Transverse colon (tissue), 4 donors: ENCODE data around the gene ZNF431. TPM values are rescaled to one million over a fixed set of nuclear protein-coding genes. Genes with fewer than 3 reads are reported as not detected.

Experiments used
- DNase-seq: peaks from one replicate; pipeline ENCODE4 v3.0.0-alpha.2; 2019
- H3K27ac ChIP-seq, 4 donors: fragments of 200-600 bp; sonication (generic); 2 replicates each; pipeline ENCODE4 v1.5.1; 2016 to 2018; ENCODE audit warnings: inconsistent platforms in 4 of 4
- H3K27me3 ChIP-seq: fragments of 200-600 bp; sonication (generic); 2 replicates; pipeline ENCODE4 v1.5.1; 2017; ENCODE audit warnings: inconsistent platforms
- H3K36me3 ChIP-seq, 4 donors: fragments of 200-600 bp; sonication (generic); 2 replicates each; pipeline ENCODE4 v1.5.1; 2017 to 2019; ENCODE audit warnings: inconsistent platforms in 4 of 4
- H3K4me1 ChIP-seq, 4 donors: fragments of 200-600 bp; sonication (generic); 2 replicates each; pipeline ENCODE4 v1.5.1; 2017 to 2020; ENCODE audit warnings: inconsistent platforms in 4 of 4
- H3K4me3 ChIP-seq, 4 donors: fragments of 200-600 bp; sonication (generic); 1 replicate in 1 of 4; 2 replicates in 3 of 4; pipeline versions ENCODE4 v1.5.1 to v1.6.1; 2017 to 2019; ENCODE audit warnings: inconsistent platforms in 4 of 4
- H3K9me3 ChIP-seq, 2 donors: fragments of 200-600 bp; sonication (generic); 2 replicates each; pipeline ENCODE4 v1.5.1; 2017 to 2019; ENCODE audit warnings: inconsistent platforms in 2 of 2
- EP300 ChIP-seq: sonication (generic); formaldehyde crosslinking; IDR thresholded peaks from one replicate; pipeline ENCODE4 v1.6.1; 2017; ENCODE audit warnings: antibody characterized with exemption, low read depth
- POLR2A ChIP-seq: fragments of 450-650 bp; IDR thresholded peaks from one replicate; pipeline ENCODE4 v1.6.1; 2016; ENCODE audit warnings: antibody characterized with exemption, mild to moderate bottlenecking, moderate library complexity
- POLR2AphosphoS5 ChIP-seq, 3 donors: sonication (generic); formaldehyde crosslinking; IDR thresholded peaks; one replicate each; pipeline ENCODE4 v1.6.1; 2016; ENCODE audit warnings: antibody characterized with exemption in 3 of 3
- WGBS, 2 donors: methylation state at CpG; one replicate each; pipeline ENCODE4 v1.1.5; 2018; ENCODE audit warnings: low coverage in 1 of 2; 5-methylcytosine and 5-hydroxymethylcytosine counted together
- in situ Hi-C, 4 donors: fragments of 200-750 bp; cut with MboI; loops; one replicate each; pipeline versions ENCODE4 v1.15.0 to v1.15.1; 2017; ENCODE audit warnings: low sequenced_read_pairs in 3 of 4, low pct_ligation_motif_present in 1 of 4, low pct_unique_long_range_greater_than_20kb in 1 of 4
- intact Hi-C: fragments of 100-400 bp; cut with DNase I; formaldehyde crosslinking; loops from one replicate; pipeline ENCODE4 v1.15.1; 2023; ENCODE audit warnings: low total_unique reads
- total RNA-seq, 4 donors: library from RNA; depleted of rRNA; stranded (reverse); fragments of >200 nt; gene quantifications; one replicate each; pipeline ENCODE4 v1.1.0, GENCODE V29; 2016
- TF ChIP-seq, protein P1 (sequence below), 5 experiments: fragments of 200-600 bp in 3 of 5; fragments of 450-650 bp in 2 of 5; sonication (generic) in 3 of 5; IDR thresholded peaks; 1 replicate in 2 of 5; 2 replicates in 3 of 5; pipeline ENCODE4 v1.5.1; 2016 to 2017; ENCODE audit warnings: antibody characterized with exemption in 5 of 5, inconsistent platforms in 3 of 5, mild to moderate bottlenecking in 2 of 5, moderate library complexity in 1 of 5

The ZNF431 gene
- total RNA-seq, 4 donors from 2014 or later = 7.4 to 18.0 (median 17.4) TPM

- H3K4me1 ChIP-seq = peaks cover 0 to 10% (median 4%) of the 10 kb centered on the region in 4 donors
- intact Hi-C loops (no loop called here), in situ Hi-C loops (loop anchor here in 1 of 4 donors (10.0 kb wide), 1 partner anchor 63 kb away; the partner anchor contains the start of gene ZNF714)
- WGBS, 2 donors = 75 to 77% methylated on average over 1 of the region's 1 CpG
- H3K27me3 ChIP-seq = no peaks in the 10 kb centered on the region
- no peak overlapping the region for H3K4me3 ChIP-seq
- no peaks in the 10 kb centered on the region for H3K9me3 ChIP-seq
- DNase-seq = no peak
- H3K27ac ChIP-seq = no peak overlapping the region
- TF ChIP-seq EP300 = no peak
- TF ChIP-seq, protein P1, sequence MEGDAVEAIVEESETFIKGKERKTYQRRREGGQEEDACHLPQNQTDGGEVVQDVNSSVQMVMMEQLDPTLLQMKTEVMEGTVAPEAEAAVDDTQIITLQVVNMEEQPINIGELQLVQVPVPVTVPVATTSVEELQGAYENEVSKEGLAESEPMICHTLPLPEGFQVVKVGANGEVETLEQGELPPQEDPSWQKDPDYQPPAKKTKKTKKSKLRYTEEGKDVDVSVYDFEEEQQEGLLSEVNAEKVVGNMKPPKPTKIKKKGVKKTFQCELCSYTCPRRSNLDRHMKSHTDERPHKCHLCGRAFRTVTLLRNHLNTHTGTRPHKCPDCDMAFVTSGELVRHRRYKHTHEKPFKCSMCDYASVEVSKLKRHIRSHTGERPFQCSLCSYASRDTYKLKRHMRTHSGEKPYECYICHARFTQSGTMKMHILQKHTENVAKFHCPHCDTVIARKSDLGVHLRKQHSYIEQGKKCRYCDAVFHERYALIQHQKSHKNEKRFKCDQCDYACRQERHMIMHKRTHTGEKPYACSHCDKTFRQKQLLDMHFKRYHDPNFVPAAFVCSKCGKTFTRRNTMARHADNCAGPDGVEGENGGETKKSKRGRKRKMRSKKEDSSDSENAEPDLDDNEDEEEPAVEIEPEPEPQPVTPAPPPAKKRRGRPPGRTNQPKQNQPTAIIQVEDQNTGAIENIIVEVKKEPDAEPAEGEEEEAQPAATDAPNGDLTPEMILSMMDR (IDR thresholded peaks at IDR 0.05) = no peak
- no peak for TF ChIP-seq POLR2A
- TF ChIP-seq POLR2AphosphoS5 (IDR thresholded peaks at IDR 0.05) = no peak
- peaks cover 0 to 53% (median 8%) of the 10 kb centered on the region in 4 donors for H3K36me3 ChIP-seq
Measured at GRCh38 chr19:21147540-21147939, 5.7 kb downstream of the ZNF431 start.

GRCh38 chr19:21148681-21149080 lies 6.8 kb downstream of the ZNF431 start:
- TF ChIP-seq, protein P1 (IDR thresholded peaks at IDR 0.05) = no peak
- TF ChIP-seq POLR2AphosphoS5 (IDR thresholded peaks at IDR 0.05) (no peak), EP300 (no peak), POLR2A (no peak)
- no peak overlapping the region for H3K4me3 ChIP-seq
- no peaks in the 10 kb centered on the region for H3K9me3 ChIP-seq
- H3K4me1 ChIP-seq = no peaks in the 10 kb centered on the region
- no peaks in the 10 kb centered on the region for H3K27me3 ChIP-seq
- no peak for DNase-seq
- in situ Hi-C loops (loop anchor here in 1 of 4 donors (10.0 kb wide), 1 partner anchor 64 kb away; the partner anchor contains the start of gene ZNF714), intact Hi-C loops (no loop called here)
- H3K27ac ChIP-seq = no peak overlapping the region
- peaks cover 0 to 57% (median 8%) of the 10 kb centered on the region in 4 donors for H3K36me3 ChIP-seq

DNA sequence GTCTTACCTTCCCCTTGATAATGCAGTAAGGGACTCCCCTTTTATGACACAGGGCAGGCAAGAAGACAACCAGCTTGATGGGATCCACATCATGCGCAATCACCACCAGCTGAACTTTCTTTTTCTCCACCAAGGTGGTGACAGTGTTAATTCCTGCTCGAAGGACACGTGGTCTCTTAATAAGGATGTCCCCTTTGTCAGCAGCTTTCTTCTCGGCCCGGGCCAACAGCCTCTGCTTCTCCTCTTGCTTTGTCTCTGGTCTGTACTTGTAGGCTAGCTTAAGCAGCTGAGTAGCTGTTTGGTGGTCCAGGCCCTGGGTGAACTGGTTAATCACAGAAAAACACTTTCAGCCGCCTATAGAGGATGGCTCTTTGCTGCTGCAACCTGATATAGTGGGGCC lies 8.0 kb downstream of the ZNF431 start:
- H3K4me1 ChIP-seq = no peaks in the 10 kb centered on the region
- no peak overlapping the region for H3K4me3 ChIP-seq
- WGBS, 2 donors = 96 to 100% methylated on average over 4 to 6 of the region's 6 CpGs
- in situ Hi-C loops (loop anchor here (5.0 to 10.0 kb wide), 4 partner anchors 55 to 65 kb away; partner anchors contain the start of gene ZNF714 (in 1 of the 4)), intact Hi-C loops (no loop called here)
- H3K27ac ChIP-seq = no peak overlapping the region
- no peak for DNase-seq
- H3K36me3 ChIP-seq = peaks cover 0 to 46% (median 8%) of the 10 kb centered on the region in 4 donors
- TF ChIP-seq, protein P1 (IDR thresholded peaks at IDR 0.05) = no peak
- TF ChIP-seq POLR2A (no peak), EP300 (no peak), POLR2AphosphoS5 (IDR thresholded peaks at IDR 0.05) (no peak)
- no peaks in the 10 kb centered on the region for H3K9me3 ChIP-seq
- no peaks in the 10 kb centered on the region for H3K27me3 ChIP-seq

GRCh38 chr19:21151460-21151859 lies 9.6 kb downstream of the ZNF431 start:
- peaks cover 0 to 45% (median 6%) of the 10 kb centered on the region in 4 donors for H3K36me3 ChIP-seq
- H3K27ac ChIP-seq = no peak overlapping the region
- intact Hi-C loops (no loop called here), in situ Hi-C loops (loop anchor here in 3 of 4 donors (5.0 to 10.0 kb wide), 3 partner anchors 57 to 64 kb away; no protein-coding TSS in a partner anchor)
- no peak overlapping the region for H3K4me3 ChIP-seq
- DNase-seq = no peak
- TF ChIP-seq POLR2AphosphoS5 (IDR thresholded peaks at IDR 0.05) = no peak
- TF ChIP-seq, protein P1 (IDR thresholded peaks at IDR 0.05) = no peak
- no peak for TF ChIP-seq EP300
- TF ChIP-seq POLR2A = no peak
- H3K4me1 ChIP-seq = no peaks in the 10 kb centered on the region
- WGBS, 2 donors = 85 to 100% methylated on average over 1 of the region's 1 CpG
- H3K9me3 ChIP-seq = no peaks in the 10 kb centered on the region
- no peaks in the 10 kb centered on the region for H3K27me3 ChIP-seq
